ENCODE measurements around the gene NCKAP1. TPM values are rescaled to one million over a fixed set of nuclear protein-coding genes. Genes with fewer than 3 reads are reported as not detected.

Gene NCKAP1
- total RNA-seq, 1 experiment from 2014 or later = 112 TPM

GRCh38 chr2:182895798-182896197, 142.5 kb downstream of the NCKAP1 start:
- H3K4me1 Mint-ChIP-seq = no peaks in the 10 kb centered on the region
- no peak overlapping the region for H2BK12ac ChIP-seq (ENCODE audit: insufficient read length, low read depth, low read length)
- H2BK5ac ChIP-seq (ENCODE audit: insufficient read length, low read length) = no peak overlapping the region
- H2BK20ac ChIP-seq (ENCODE audit: low read depth, low read length, poor library complexity, severe bottlenecking) = no peak overlapping the region
- no CpG with 5 or more reads among the region's 6 CpGs for WGBS (ENCODE audit: extremely low coverage, insufficient read length, low lambda C conversion rate)
- H3K36me3 Mint-ChIP-seq (ENCODE audit: insufficient read depth in 1 of 3, low read depth in 3 of 3) = no peaks in the 10 kb centered on the region; a peak in 1 of 7 replicates
- H3K18ac ChIP-seq (ENCODE audit: insufficient read length, low read depth, low read length) = no peak overlapping the region
- H3K23ac ChIP-seq (ENCODE audit: insufficient read length, low read depth, low read length) = no peak overlapping the region
- H3K27ac Mint-ChIP-seq = no peak overlapping the region
- no peak overlapping the region for H3K56ac ChIP-seq (ENCODE audit: insufficient read length, low read depth, low read length)
- no peaks in the 10 kb centered on the region for H4K20me1 ChIP-seq (ENCODE audit: control insufficient read depth, insufficient read depth, insufficient read length)
- H3K79me2 ChIP-seq (ENCODE audit: insufficient read depth, low read length) = no peaks in the 10 kb centered on the region
- H3K4ac ChIP-seq (ENCODE audit: low read depth, low read length) = no peak overlapping the region
- H2BK15ac ChIP-seq (ENCODE audit: low read depth, low read length) = no peak overlapping the region
- H3K79me1 ChIP-seq (ENCODE audit: insufficient read depth, low read depth, low read length, poor library complexity, severe bottlenecking) = no peaks in the 10 kb centered on the region
- no peaks in the 10 kb centered on the region for H3K4me1 ChIP-seq (ENCODE audit: insufficient read depth, low read length)
- no peak overlapping the region for H3K4me3 Mint-ChIP-seq
- H2BK120ac ChIP-seq (ENCODE audit: low read depth, low read length, poor library complexity, severe bottlenecking) = no peak overlapping the region
- H3K9me3 Mint-ChIP-seq = no peaks in the 10 kb centered on the region; a peak in 1 of 5 replicates
- H2AFZ ChIP-seq (ENCODE audit: low read length) = no peak overlapping the region
- no peak for TF ChIP-seq CTCF (conservative IDR thresholded peaks at IDR 0.05)
- no peaks in the 10 kb centered on the region; the same call in 1 of the 2 replicates for H3K27me3 ChIP-seq (ENCODE audit: insufficient read depth, low read length)
- H2AK5ac ChIP-seq (ENCODE audit: insufficient read length, low read length) = no peak overlapping the region
- H3K4me2 ChIP-seq (ENCODE audit: insufficient read depth, insufficient read length, low read length) = no peak overlapping the region
- no peaks in the 10 kb centered on the region for H3K23me2 ChIP-seq (ENCODE audit: insufficient read length, low read depth, low read length, poor library complexity, severe bottlenecking)
- H4K91ac ChIP-seq (ENCODE audit: insufficient read length, low read depth, low read length) = no peak overlapping the region
- no peak overlapping the region for H4K8ac ChIP-seq (replicated peaks; ENCODE audit: insufficient read length, low read depth, low read length)
- H4K5ac ChIP-seq (ENCODE audit: insufficient read length, low read depth, low read length) = no peak overlapping the region
- no peak overlapping the region for H3K14ac ChIP-seq (ENCODE audit: insufficient read depth, low read length)
- no peak for DNase-seq
- H3K27me3 Mint-ChIP-seq (ENCODE audit: low read depth) = peaks cover 2% of the 10 kb centered on the region; the same call in 1 of the 2 replicates
- no peaks in the 10 kb centered on the region for H3K9me3 ChIP-seq (ENCODE audit: control insufficient read depth, low read depth, low read length)
- H3T11ph ChIP-seq (ENCODE audit: low read length) = no peak overlapping the region
- no peak overlapping the region for H3K27ac ChIP-seq (ENCODE audit: insufficient read length, low read depth, low read length)
- H3K9ac ChIP-seq (ENCODE audit: extremely low read depth, insufficient read length, low read length) = no peak overlapping the region

All from H9 (cell line).